GM12801 (cell line): ENCODE data around the gene VEZF1.

Experiments used
- TF ChIP-seq, protein P1 (sequence below): IDR thresholded peaks from one replicate; pipeline ENCODE4 v1.5.1; 2011; ENCODE audit warnings: control low read depth; ENCODE audit not compliant: insufficient read length; ENCODE audit errors: extremely low read depth

VEZF1 gene

GRCh38 chr17:57948555-57949420, 39.3 kb downstream of the VEZF1 start:
- TF ChIP-seq, protein P1, sequence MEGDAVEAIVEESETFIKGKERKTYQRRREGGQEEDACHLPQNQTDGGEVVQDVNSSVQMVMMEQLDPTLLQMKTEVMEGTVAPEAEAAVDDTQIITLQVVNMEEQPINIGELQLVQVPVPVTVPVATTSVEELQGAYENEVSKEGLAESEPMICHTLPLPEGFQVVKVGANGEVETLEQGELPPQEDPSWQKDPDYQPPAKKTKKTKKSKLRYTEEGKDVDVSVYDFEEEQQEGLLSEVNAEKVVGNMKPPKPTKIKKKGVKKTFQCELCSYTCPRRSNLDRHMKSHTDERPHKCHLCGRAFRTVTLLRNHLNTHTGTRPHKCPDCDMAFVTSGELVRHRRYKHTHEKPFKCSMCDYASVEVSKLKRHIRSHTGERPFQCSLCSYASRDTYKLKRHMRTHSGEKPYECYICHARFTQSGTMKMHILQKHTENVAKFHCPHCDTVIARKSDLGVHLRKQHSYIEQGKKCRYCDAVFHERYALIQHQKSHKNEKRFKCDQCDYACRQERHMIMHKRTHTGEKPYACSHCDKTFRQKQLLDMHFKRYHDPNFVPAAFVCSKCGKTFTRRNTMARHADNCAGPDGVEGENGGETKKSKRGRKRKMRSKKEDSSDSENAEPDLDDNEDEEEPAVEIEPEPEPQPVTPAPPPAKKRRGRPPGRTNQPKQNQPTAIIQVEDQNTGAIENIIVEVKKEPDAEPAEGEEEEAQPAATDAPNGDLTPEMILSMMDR: no peak

- TF ChIP-seq, protein P1: no peak
Measured at GRCh38 chr17:57948169-57948554, 39.9 kb downstream of the VEZF1 start.

DNA sequence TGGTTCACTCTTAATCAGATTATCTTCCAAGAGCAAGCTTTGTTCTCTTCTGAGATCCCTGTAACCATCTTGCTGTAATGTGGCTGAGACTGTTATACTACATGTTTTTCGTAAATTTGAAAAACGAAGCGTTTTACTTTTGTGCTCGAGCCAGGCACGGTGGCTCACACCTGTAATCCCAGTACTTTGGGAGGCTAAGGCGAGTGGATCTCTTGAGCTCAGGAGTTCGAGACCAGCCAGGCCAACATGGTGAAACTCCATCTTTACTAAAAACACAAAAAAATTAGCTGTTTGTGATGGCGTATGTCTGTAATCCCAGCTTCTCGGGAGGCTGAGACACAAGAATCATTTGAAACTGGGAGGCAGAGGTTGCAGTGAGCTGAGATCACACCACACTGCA, 40.7 kb downstream of the VEZF1 start:
- TF ChIP-seq, protein P1: no peak

GRCh38 chr17:57946798-57947358, 41.2 kb downstream of the VEZF1 start:
- TF ChIP-seq, protein P1: no peak

DNA sequence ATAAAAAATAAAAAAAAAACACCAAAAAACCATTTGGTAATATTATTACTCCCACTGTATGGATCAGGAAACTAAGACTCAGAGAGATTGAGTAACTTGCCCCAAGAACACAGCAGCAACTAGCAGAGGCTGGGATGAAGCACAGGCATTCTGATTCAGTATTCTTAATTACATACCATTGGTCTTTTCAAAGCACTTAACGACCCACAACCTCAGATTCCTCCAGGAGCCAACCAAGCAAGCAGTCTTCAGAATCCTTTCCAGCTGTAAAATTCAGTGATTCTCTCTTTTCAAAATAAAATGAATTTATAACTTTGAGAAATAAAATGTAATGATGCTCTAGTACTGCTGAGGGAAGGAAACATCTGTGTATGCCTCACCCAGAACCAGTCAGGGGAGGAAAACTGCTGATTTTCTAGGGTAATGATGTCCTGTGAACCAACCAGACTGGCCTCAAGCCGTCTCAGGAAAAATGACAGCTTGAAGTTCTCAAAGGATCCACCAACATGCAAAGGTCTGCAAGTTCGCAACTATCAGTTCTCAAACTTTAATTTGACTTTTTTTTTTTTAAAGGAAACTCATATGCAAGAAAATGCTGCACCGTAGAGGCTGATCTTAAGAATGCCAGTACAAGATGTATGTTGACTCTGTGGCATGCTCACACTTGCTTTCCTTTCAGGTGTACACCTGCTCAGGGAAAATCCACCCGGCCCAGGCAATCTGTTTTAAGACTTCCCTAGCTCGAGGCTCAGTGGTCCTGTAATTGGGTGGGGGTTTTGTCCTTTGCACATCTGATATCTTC, 41.9 kb downstream of the VEZF1 start:
- TF ChIP-seq, protein P1: no peak

DNA sequence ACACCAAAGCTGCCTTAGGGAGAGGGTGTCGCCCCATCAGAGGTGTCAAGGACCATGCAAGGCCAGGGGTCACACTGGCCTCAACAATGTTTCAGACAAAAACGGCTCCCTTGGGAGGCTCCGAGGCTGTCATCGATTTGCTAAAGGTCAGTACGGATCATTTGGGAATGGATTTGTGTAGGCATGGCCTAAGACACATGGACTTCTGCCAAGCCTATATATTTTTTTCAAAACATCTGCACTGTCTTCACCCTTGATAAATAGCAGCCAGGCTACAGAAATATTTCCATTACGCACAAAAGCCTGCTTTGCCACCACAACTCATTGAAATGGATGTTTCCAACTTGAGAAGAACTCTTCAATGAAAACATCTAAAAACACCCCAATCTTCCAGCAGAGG, 43.1 kb downstream of the VEZF1 start:
- TF ChIP-seq, protein P1: no peak

DNA sequence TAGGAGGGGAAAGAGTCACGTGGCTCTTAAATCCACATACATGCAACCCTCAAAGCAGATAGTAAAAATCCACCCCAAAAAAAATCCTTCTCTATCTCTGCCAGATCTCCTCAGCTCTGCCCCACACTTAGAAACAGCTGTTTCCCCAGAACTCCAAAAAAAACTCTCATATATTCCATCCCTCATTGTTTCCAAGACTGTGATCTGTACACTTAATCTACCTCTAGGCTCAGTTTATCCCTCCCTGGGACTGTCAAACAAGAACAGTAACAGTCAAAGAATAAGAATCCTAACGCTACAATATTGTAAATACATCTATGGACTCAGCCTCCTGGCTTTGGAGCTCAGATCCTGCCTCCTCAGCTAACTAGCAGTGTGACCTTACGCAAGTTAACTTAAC, 44.4 kb downstream of the VEZF1 start:
- TF ChIP-seq, protein P1: no peak
